GM18498 (cell line): Measurements from ENCODE around the gene ZNF397.

Source experiments
- ATAC-seq: cut with Tn5 transposase; IDR thresholded peaks from one replicate; pipeline ENCODE4 v1.9.1; 2021; ENCODE audit warnings: mild to moderate bottlenecking, moderate library complexity; ENCODE audit not compliant: unreplicated experiment

Gene ZNF397

DNA sequence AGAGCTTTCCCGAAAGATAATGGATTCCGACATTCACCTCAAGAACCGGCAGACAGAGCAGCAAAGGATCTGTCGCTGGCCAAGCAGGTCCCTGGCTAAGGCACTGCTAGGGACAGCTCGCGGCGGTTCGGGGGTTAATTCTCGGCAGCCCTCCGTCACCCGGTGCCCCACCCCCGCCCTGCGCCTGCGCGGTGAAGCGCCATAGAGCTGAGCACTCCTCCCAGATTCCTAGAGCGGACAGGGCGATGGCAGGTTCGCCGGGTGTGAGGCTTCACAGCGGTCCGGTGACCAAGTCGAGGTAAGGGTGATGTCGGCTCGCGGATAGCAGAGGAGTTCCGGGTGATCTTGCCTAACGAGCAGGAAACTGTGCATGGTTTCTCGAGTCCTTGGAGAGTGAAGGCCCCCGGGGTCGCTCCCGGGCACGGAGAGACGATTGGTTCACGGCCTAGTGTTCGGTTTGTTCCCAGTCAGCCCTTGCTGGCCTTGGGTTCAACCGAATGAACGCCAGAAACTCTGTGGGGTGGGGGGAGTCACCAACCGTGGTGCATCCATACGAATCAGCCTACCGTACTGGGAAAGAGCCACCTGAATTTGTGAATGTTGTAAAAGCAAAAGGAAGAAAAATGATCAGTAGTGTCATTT lies 49.4 kb downstream of the ZNF397 start, which contains the start of gene ZSCAN30:
TSS of gene ZSCAN30 (minus strand) at position 136 of the 642 bp plus-strand sequence. CDS start 25,877 bp downstream, outside the sequence.
- peak; percentile 95 for ATAC-seq

- no peak for ATAC-seq
Observed at GRCh38 chr18:35291166-35291565, 50.3 kb downstream of the ZNF397 start.

GRCh38 chr18:35296060-35296459 lies 55.2 kb downstream of the ZNF397 start:
- no peak for ATAC-seq

GRCh38 chr18:35303610-35304009 lies 62.8 kb downstream of the ZNF397 start:
- no peak for ATAC-seq

GRCh38 chr18:35306588-35307250 lies 65.9 kb downstream of the ZNF397 start:
- no peak for ATAC-seq
